Regular cardiac myocyte (primary cell): ENCODE measurements around the gene GALNS. TPM values are rescaled to one million over a fixed set of nuclear protein-coding genes. Genes with fewer than 3 reads are reported as not detected.

Experiments used
- total RNA-seq: library from RNA; depleted of rRNA; stranded (reverse); fragments of >200 nt; gene quantifications from 2 replicates; pipeline ENCODE4 v1.2.3, GENCODE V29; 2014

GALNS gene, protein sequence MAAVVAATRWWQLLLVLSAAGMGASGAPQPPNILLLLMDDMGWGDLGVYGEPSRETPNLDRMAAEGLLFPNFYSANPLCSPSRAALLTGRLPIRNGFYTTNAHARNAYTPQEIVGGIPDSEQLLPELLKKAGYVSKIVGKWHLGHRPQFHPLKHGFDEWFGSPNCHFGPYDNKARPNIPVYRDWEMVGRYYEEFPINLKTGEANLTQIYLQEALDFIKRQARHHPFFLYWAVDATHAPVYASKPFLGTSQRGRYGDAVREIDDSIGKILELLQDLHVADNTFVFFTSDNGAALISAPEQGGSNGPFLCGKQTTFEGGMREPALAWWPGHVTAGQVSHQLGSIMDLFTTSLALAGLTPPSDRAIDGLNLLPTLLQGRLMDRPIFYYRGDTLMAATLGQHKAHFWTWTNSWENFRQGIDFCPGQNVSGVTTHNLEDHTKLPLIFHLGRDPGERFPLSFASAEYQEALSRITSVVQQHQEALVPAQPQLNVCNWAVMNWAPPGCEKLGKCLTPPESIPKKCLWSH
- total RNA-seq: 16.5 and 21.1 TPM in 2 replicates

GRCh38 chr16:88856828-88857727 lies at the start of gene GALNS, which contains the start of gene TRAPPC2L:
Gene GALNS (minus strand): TSS chr16:88856947. CDS start chr16:88856877, 70 bp downstream.
Gene TRAPPC2L (plus strand): TSS chr16:88857127. CDS start chr16:88857151, 24 bp downstream.

GRCh38 chr16:88866151-88866920 lies 9.6 kb upstream of the GALNS start, which contains the start of gene PABPN1L:
Gene PABPN1L (minus strand): TSS chr16:88866660. CDS start chr16:88866606, 54 bp downstream.

GRCh38 chr16:88811769-88812512 lies 44.8 kb downstream of the GALNS start, which contains the start of gene APRT:
Gene APRT (minus strand): TSS chr16:88811928. CDS start chr16:88811899, 29 bp downstream.

GRCh38 chr16:88803264-88803987 lies 53.3 kb downstream of the GALNS start, which contains the start of gene CDT1:
Gene CDT1 (plus strand): TSS chr16:88803789. CDS start chr16:88803832, 43 bp downstream.

GRCh38 chr16:88785106-88785924 lies 71.4 kb downstream of the GALNS start, which contains the start of gene PIEZO1:
Gene PIEZO1 (minus strand): TSS chr16:88785220. CDS start chr16:88784964, 256 bp downstream.

Other genes starting within 250 kb of the GALNS start
- gene IL17C, start 218.4 kb downstream of the GALNS start, total RNA-seq: not detected in 2 replicates
- gene CYBA, start 205.9 kb downstream of the GALNS start, total RNA-seq: 247 and 346 TPM in 2 replicates
- 41.0 and 45.1 TPM in 2 replicates for gene MVD, start 193.9 kb downstream of the GALNS start, total RNA-seq
- gene SNAI3, start 170.4 kb downstream of the GALNS start, total RNA-seq: not detected in 2 replicates
- 11.9 and 15.8 TPM in 2 replicates for gene RNF166, start 150.5 kb downstream of the GALNS start, total RNA-seq
- 13.0 and 34.1 TPM in 2 replicates for gene CTU2, start 150.4 kb downstream of the GALNS start, total RNA-seq
- 140 and 243 TPM in 2 replicates for gene PIEZO1, start 71.7 kb downstream of the GALNS start, total RNA-seq
- 3.9 and 19.4 TPM in 2 replicates for gene CDT1, start 53.2 kb downstream of the GALNS start, total RNA-seq
- gene APRT, start 45.0 kb downstream of the GALNS start, total RNA-seq: 57.5 and 76.3 TPM in 2 replicates
- gene TRAPPC2L, start 180 bp upstream of the GALNS start, total RNA-seq: 36.4 and 53.1 TPM in 2 replicates
- not detected in 2 replicates for gene PABPN1L, start 9.7 kb upstream of the GALNS start, total RNA-seq
- gene CBFA2T3, start 120.3 kb upstream of the GALNS start, total RNA-seq: not detected in 2 replicates
- 13.0 and 18.4 TPM in 2 replicates for gene ACSF3, start 236.9 kb upstream of the GALNS start, total RNA-seq